ENCODE results near the gene CACNA1G. TPM values are rescaled to one million over a fixed set of nuclear protein-coding genes. Genes with fewer than 3 reads are reported as not detected.

The CACNA1G gene
- total and polyA plus RNA-seq, 3 donors from 2014 or later, result 1.3 to 1.7 (median 1.7) TPM

- 92 to 95% methylated on average over 14 to 18 of the region's 18 CpGs for WGBS, 2 donors
- no peak overlapping the region for H3K27ac ChIP-seq
- no peaks in the 10 kb centered on the region for H3K36me3 ChIP-seq (ENCODE audit: low read depth, missing control alignments)
- H3K27me3 ChIP-seq, result no peaks in the 10 kb centered on the region
- intact Hi-C loops (cut with DNase I; ENCODE audit: low total_unique reads), result no loop called here
- no peak for DNase-seq
- peaks cover 1% of the 10 kb centered on the region for H3K4me1 ChIP-seq
- TF ChIP-seq CTCF (IDR thresholded peaks at IDR 0.05) (no peak), POLR2A (IDR thresholded peaks at IDR 0.05) (no peak)
- H3K4me3 ChIP-seq, result no peak overlapping the region
- H3K9me3 ChIP-seq, result no peaks in the 10 kb centered on the region
Measured at GRCh38 chr17:50524838-50525237, 35.7 kb upstream of the CACNA1G start.

- no peaks in the 10 kb centered on the region for H3K36me3 ChIP-seq (ENCODE audit: low read depth, missing control alignments)
- 50 to 63% methylated on average over 4 to 5 of the region's 5 CpGs for WGBS, 2 donors
- H3K4me1 ChIP-seq, result peaks cover 8% of the 10 kb centered on the region
- H3K27ac ChIP-seq, result no peak overlapping the region
- TF ChIP-seq POLR2A (IDR thresholded peaks at IDR 0.05), result no peak
- no peak for TF ChIP-seq CTCF (IDR thresholded peaks at IDR 0.05)
- no peak for DNase-seq
- intact Hi-C loops (cut with DNase I; ENCODE audit: low total_unique reads), result no loop called here
- no peaks in the 10 kb centered on the region for H3K27me3 ChIP-seq
- no peaks in the 10 kb centered on the region for H3K9me3 ChIP-seq
- no peak overlapping the region for H3K4me3 ChIP-seq
Measured at GRCh38 chr17:50527155-50527762, 33.3 kb upstream of the CACNA1G start.

GRCh38 chr17:50527949-50528474, 32.5 kb upstream of the CACNA1G start:
- Histone ChIP-seq H3K36me3 (ENCODE audit: low read depth, missing control alignments) (no peaks in the 10 kb centered on the region), H3K27me3 (no peaks in the 10 kb centered on the region), H3K9me3 (no peaks in the 10 kb centered on the region), H3K4me1 (peaks cover 16% of the 10 kb centered on the region), H3K4me3 (no peak overlapping the region), H3K27ac (no peak overlapping the region)
- TF ChIP-seq CTCF (IDR thresholded peaks at IDR 0.05), result no peak
- no peak for TF ChIP-seq POLR2A (IDR thresholded peaks at IDR 0.05)
- WGBS, 2 donors, result 33 to 71% methylated on average over 3 to 4 of the region's 4 CpGs
- no peak for DNase-seq
- intact Hi-C loops (cut with DNase I; ENCODE audit: low total_unique reads), result no loop called here

GRCh38 chr17:50529849-50530248, 30.7 kb upstream of the CACNA1G start:
- H3K27ac ChIP-seq, result no peak overlapping the region
- no peak for TF ChIP-seq CTCF (IDR thresholded peaks at IDR 0.05)
- TF ChIP-seq POLR2A (IDR thresholded peaks at IDR 0.05), result no peak
- WGBS, 2 donors, result 90 to 93% methylated on average over 7 of the region's 7 CpGs
- no peak overlapping the region for H3K4me3 ChIP-seq
- peaks cover 33% of the 10 kb centered on the region for H3K4me1 ChIP-seq
- intact Hi-C loops (cut with DNase I; ENCODE audit: low total_unique reads), result no loop called here
- no peaks in the 10 kb centered on the region for H3K36me3 ChIP-seq (ENCODE audit: low read depth, missing control alignments)
- no peaks in the 10 kb centered on the region for H3K27me3 ChIP-seq
- no peak for DNase-seq
- H3K9me3 ChIP-seq, result no peaks in the 10 kb centered on the region

All from testis (tissue), 3 donors.